NCI-H82 (cell line): ENCODE data around the gene CCDC97.

ENCODE experiments used
- DNase-seq: peaks from one replicate; lab custom pipeline; 2025; lab: John Stamatoyannopoulos, UW

The CCDC97 gene

DNA sequence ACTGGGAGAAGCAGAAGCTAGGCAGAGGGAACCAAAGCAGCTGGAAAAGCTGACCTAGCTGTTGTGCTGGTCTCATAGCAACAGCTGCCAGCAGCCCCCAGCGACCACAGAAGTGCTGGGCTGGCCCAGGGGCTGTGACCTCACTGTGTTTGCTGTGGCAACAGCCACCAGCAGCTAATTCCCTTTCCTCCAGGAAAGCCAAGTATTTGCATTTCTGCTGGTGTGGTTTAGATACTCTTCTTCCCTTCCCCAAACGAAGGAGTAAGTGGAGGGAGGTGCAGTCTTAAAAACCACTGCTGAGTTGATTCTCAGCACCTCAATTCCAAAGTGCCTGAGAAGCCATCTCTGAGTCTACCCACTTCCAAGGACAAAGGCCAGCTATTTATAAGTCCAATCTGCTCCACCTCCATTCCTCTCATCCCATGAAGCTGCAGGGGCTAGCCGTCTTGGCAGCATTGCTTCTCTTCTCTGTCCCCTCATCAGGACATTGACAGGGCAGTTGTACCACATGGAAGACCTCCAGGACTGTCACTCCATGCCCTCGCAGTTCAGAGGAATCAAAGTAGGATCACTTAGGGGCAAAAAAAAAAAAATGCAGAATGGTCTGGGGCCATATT is 11.5 kb upstream of the CCDC97 start:
- DNase-seq, result peak; percentile 23

DNA sequence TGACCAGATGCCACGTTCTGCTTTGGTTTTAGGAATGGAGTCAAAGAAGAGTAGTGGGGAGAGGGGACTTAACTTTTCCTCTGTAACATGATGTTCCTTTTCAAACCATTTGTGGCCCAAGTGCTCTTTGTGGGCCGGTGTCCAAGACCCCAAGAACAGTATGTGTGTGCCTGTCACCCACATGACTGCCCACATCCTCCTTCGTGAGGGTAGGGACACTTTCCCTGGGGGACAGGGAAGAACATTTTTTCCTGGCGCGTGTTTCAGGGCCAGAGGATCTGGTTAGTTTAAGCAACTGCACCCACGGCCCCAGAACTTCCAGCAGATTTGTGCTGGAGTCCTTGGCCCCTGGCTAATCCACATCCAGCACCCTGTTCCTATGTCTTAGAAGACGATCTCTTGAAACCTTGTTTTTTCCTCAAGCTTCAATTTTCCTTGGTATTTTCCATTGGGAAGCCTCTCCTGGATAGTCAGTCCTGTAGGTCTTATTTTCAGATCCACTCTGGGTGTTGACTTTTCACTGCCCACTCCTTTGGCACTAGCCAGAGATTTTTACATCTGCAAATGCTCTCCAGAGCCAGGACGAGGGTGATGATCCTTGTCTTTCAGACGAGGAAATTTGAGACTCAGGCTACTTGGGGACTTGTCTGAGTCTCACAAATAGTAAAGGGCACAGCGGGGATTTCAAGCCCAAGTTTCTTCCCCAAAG is 10.8 kb upstream of the CCDC97 start:
- no peak for DNase-seq

DNA sequence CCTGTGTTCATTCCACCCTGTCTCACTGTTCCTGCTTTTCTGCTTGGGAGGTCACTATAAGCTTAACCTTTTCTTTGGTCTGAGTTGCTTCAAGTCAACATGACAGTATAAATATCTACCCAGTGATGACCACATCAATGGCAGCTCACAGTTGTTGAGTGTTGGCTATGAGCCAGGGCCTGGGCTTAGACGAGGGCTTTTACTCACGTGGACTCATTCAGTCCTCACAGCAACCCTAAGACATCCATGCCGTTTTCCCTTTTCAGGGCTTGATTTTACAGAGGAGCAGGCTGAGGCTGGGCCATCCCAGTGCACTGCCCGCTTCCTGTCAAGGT is 10.2 kb upstream of the CCDC97 start:
- DNase-seq, result peak; percentile 44

DNA sequence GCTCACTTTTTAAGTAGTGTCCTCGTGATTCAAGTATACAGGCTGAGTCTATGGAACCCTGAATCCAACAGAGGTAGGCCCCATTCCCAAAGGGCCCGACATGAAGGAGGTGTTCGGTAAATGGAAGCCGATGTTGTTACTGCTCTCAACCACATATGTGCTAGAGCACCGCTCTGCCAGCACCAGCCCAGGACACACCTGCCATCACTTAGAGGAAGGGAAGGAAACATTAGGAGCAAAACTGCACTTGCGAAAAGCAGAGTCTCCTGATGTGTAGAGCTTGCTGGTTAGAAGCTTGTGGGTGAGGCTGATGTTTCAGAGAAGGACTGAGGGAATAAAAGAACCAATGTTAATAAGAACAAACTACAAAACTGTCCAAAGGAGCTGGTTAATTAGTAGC is 9.4 kb upstream of the CCDC97 start:
- DNase-seq, result no peak

DNA sequence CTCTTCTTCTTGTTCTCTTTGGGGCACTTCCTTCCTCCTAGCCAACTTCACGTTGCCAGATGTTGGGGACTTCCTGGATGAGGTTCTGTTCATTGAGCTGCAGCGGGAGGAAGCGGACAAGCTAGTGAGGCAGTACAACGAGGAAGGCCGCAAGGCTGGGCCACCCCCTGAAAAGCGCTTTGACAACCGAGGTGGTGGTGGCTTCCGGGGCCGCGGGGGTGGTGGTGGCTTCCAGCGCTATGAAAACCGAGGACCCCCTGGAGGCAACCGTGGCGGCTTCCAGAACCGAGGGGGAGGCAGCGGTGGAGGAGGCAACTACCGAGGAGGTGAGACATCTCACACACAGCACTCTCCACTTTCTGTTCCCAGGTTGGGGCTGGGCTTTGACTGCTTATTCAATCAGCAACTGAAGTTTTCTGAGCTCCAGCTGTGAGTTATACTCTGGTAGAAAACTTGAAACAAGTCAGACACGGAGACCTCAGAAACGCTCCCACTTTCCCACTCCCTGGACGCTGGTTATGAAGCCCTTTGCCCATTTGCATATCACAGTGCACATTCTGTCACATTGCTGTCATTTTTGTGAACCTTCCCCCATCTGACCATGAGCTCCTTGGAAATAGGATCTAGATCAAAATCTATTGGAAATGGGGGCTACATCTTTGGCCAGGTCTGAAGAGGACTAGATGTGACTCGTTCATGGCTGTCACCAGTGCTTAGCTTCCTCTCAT is 7.2 kb upstream of the CCDC97 start:
- no peak for DNase-seq

DNA sequence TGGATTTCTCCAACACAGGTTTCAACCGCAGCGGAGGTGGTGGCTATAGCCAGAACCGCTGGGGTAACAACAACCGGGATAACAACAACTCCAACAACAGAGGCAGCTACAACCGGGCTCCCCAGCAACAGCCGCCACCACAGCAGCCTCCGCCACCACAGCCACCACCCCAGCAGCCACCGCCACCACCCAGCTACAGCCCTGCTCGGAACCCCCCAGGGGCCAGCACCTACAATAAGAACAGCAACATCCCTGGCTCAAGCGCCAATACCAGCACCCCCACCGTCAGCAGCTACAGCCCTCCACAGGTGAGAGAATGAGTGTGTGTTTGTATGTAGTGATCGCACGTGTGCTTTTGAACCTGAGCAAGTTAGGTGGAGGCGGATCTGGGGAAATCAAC is 6.0 kb upstream of the CCDC97 start:
- no peak for DNase-seq

DNA sequence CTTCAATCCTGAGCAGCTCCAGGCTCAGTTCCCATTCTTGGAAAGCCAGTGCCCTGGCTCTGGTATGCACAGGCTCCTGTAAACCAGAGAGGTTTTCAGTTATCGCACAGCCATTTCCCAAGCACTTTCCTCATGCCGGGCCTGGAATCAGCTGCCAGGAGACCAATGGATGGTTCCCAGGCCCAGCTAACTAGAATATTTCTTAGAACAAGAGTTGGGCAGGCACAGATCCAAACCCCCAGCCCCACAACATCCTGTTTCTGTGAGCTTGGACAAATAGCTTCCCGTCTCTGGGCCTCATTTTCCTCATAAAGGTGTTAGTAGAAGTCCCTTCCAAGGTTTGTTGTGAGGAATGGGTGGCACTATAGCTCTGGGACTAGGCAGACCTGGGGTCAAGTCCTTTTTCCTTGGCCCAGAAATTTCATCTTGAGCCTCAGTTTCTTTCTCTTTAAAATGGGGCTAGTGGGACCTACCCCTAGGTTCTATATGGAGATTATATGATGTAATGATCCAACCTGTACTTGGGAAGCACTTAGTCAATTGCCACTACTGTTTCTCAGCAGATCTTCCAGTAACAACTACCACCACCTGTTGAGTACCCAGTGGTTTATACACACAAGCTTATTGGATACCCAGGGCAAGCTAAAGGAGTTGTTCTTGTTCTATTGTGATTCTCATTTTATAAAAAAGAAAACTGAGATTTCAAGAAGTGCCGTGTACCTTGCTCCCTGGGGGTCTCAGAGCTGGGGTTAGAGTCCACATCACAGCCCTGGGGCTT is 5.1 kb upstream of the CCDC97 start:
- DNase-seq, result no peak

DNA sequence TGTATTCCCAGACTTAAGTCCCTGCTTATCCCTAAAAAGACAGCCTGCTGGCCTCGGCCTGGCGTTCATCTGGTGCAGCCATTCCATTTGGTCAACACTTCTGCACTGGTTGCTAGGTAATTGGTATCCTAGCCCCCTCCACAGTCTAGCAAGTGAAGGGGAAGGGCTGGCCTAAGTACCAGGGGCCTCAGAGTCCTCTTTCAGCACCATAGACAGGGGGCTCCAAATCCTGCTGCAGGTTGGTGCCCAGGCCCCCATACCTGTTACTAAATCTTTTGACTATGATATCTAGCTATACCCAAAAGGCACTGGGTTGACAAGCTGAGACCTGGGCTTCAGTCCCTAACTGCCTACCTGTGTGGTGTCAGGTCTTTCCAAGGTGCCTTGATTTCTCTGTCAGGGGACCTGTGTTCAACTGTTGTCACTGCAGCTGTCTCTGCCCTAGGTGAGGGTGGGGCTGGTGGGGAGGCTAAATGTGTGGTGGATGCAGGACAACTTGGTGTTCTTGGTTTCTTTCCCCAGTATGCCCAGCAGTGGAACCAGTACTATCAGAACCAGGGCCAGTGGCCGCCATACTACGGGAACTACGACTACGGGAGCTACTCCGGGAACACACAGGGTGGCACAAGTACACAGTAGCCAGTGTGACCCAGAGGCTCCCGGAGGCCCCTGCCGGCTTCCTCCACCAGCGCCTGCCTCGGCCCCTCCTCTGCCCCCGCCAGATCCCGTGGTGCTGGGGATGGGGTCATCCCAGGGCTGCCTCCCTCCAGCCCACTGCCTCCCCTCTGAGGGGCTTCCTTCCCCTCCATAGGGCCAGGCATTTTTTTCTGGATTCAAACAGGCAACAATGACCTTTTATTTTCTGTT is 3.8 kb upstream of the CCDC97 start:
- DNase-seq, result no peak

DNA sequence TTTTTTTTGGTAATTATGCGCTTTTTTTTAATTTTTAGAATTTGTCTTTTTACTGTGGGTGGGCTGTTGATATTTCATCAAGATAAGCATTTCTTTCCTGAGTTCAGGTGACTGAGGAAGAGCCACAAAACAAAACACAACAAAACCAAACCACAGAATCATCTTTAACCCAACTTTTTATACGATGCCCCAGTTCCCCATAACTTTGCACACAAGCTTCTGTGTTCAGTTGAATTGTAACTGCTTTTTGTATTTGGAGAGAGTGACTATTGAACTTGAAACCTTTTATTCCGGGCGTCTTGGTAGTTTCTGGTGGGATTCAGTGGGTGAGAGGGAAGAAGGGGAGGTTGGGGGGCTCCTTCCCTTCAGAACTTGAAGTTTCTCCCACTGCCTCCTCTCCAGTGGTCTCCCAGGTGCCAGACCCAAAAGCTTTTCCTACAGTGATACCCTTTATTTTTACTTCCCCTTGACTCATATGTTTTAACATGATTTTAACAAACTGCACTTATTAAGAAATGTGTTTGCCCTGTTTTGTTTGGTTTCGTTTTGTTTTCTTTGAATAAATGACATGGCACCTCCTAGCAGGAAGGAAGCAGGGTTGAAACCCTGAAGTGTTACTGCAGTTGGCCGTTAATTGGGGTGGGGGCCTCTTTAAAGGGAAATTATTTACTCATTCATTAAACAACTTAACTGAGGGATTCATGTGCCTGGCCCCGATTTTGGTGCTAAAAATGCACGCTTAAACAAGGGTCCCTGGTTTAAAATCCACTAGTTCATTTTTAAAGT is 2.7 kb upstream of the CCDC97 start:
- DNase-seq, result no peak

DNA sequence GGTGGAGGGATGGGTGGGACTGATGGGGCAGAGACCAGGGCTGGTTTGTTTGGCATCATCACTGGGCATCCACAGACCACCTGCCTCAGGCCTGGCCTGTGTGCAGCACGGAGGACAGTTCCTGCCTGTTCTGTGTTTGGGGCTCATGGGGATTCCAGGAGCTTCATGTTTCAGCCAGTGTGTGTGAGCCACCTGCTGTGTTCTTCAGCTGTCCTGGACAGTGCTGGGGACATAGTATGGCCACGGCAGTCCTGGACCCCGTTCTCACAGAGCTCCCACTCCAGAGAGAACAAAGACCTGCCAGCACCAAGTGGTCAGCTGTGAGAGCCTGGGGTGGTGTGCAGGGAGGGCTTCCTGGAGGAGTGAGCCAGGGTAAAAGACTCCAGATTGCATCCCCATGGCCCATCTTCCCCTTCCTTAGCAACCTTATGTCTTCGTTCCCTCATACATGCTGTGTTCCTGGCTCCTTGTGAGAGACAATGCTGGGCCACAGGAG is 2.0 kb upstream of the CCDC97 start:
- no peak for DNase-seq

DNA sequence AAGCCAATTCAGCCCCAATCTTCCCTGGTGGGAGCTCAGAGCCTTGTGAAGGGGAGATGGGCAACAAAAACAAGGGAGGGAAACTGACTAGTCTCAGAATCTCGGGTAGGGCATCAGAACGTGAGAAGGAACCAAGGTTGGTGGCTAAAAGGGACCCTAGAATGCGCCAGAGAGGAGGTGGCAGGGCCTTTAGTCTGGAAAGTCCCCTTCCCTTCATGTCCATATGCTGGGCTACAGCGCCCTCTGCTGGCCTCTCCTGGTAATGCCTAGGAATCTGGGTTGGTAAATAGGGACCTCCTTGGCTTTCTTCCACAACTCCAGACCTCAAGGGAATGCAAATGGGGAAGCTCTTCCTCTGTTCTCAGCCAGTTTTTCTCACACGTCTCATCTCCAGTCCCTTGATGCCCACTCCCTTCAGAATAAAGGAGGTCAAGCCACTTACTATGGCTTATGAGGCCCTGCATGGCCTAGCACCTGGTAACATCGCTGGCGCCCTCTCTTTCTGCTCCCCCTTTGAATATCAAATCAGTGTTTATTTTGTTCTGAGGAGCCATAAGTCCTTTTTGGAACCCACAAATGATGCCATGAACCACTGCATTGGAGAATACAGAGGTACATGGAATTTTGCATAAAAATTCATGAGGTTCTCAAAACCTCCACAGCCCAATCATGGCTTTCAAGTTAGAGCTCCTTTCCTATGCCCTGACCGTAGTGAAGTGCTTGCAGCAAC is 1.4 kb upstream of the CCDC97 start:
- DNase-seq, result peak; percentile 94

DNA sequence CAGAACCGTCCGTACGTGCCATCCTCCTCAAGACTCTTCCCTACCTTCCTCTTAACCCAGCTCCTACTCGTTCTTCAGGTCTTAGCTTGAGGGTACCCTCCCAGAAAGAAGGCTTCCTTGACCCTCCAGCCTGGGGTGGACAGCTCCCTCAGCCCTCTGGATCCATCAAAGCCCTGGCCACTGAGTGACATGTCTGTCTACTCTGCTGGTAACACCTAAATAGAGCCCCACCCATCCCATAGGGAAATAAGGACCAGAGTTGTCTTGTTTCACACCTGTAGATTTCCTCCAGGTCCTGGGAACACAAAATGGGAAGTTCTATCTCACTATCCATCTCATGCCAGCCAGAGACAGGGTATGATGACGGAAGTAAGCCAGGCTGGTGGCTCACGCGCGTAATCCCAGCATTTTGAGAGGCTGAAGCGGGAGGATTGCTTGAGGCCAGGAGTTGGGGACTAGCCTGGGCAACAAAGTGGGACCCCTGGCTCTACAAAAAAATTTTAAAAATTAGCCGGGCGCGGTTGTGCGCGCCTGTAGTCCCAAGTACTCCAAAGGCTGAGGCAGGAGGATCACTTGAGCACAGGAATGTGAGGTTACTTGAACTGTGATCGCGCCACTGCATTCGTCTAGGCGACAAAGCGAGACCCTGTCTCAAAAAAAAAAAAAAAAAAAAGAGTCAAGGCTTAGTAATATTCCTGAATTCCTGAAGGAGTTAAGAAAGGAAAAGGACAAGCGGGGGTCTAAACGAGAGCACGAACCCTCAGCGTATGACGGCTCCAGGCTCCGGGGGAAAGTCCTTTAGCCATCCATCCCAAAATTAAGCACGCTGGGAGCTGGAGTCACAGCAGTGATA is 566 bp upstream of the CCDC97 start:
- no peak for DNase-seq

DNA sequence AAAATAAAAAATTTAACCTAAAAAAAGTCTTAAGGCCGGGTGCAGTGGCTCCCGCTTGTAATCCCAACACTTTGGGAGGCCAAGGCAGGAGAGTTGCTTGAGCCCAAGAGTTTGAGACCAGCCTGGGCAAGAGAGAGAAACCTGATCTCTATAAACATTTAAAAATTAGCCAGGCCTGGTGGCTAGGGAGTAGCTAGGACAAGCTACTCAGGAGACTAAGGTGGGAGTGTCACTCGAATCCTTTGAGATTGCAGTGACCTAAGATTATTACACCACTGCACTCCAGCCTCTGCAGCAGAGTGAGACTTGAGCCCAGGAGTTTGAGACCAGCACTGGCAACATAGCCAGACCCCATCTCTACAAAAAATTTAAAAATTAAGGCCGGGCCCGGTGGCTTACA is 1.1 kb downstream of the CCDC97 start:
- no peak for DNase-seq

DNA sequence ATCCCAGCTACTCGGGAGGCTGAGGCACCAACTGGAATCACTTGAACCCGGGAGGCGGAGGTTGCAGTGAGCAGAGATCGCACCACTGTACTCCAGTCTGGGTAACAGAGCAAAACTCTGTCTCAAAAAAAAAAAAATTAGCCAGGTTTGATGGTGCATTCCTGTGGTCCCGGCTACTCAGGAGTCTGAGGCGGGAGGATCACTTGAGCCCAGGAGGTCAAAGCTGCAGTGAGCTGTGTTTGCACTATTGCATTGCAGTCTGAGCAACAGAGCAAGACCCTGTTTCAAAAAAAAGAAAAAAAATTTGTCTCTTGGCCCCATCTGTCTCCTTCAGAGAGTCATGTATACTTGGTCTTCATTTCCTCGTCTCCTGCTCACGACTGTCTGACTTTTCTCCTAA is 1.6 kb downstream of the CCDC97 start:
- DNase-seq, result no peak

DNA sequence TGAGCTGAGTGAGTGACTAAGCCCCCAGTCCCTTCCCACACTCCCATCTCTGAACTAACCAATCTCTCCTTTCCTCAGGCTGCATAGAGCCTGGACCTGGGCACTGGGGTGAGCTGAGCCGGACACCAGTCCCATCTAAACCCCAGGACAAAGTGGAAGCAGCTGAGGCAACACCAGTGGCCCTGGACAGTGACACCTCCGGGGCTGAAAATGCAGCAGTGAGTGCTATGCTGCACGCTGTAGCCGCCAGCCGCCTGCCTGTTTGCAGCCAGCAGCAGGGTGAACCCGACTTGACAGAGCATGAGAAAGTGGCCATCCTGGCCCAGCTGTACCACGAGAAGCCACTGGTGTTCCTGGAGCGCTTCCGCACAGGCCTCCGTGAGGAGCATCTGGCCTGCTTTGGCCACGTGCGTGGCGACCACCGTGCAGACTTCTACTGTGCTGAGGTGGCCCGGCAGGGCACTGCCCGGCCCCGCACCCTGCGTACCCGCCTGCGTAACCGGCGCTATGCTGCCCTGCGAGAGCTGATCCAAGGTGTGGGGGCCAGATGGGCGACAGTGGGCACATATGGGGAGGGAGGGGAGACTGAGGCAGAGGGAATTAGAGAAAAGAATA is 6.4 kb downstream of the CCDC97 start:
- no peak for DNase-seq

DNA sequence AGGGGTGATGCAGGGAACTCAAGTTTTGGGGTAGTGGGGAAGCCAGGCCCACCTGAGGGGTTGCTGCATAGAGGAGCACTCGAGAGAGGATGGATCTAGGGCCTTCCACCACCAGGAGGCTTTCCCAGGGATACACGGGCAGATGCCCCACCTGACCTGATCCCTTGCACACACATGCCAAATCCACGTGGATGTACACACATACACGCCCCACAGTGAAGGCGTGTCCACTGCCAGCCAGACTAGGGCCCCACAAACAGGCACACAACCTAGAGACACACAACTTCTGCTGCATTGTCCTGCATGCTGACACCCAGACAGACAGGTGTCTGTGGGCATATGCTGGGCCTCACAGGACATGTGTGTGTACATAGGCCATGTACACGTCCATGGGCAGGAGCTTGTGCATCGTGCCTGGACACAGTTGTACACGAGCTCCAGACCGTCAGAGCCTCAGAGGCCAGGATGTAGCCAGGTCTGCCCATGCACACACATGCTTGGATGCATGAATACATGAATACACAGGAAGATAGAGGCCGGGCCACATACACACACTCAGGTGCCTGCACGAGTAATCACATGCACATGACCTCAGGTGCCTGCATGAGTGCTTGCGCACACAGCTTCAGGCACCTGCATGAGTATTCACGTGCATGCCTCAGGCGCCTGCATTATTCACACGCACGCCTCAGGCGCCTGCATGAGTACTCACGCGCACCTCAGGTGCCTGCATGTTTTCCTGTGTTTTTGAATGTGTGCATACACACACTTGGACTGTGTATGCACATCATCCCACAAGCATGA is 8.9 kb downstream of the CCDC97 start:
- DNase-seq, result no peak

DNA sequence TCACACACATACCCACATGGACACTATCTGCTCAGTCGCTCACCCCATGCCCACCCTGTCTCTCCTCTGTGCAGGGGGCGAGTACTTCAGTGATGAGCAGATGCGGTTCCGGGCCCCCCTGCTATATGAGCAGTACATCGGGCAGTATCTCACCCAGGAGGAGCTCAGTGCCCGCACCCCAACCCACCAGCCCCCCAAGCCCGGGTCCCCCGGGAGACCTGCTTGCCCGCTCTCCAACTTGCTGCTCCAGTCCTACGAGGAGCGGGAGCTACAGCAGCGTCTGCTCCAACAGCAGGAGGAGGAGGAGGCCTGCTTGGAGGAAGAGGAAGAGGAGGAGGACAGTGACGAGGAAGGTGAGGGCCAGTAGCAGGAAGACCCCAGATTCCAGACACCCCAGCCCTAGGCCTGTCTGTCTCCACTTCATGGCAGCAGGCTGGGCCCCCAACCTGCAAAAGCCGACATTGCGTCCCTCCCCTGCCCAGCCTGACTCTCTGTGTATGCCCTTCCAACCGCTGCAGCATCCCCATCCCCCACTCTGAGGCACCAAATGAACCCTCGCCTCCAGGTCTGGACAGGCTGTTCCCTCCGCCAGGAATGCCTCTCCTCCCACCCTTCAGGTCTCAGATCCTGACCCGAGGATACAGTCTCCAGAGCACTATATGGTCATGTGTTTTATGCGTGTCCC is 9.7 kb downstream of the CCDC97 start:
- no peak for DNase-seq
